GM18517 (cell line): Measurements from ENCODE around the gene C10orf90.

Experiments
- ATAC-seq: cut with Tn5 transposase; IDR thresholded peaks from one replicate; pipeline ENCODE4 v1.9.1; 2021; ENCODE audit warnings: mild to moderate bottlenecking, moderate library complexity; ENCODE audit not compliant: unreplicated experiment

Gene C10orf90

DNA sequence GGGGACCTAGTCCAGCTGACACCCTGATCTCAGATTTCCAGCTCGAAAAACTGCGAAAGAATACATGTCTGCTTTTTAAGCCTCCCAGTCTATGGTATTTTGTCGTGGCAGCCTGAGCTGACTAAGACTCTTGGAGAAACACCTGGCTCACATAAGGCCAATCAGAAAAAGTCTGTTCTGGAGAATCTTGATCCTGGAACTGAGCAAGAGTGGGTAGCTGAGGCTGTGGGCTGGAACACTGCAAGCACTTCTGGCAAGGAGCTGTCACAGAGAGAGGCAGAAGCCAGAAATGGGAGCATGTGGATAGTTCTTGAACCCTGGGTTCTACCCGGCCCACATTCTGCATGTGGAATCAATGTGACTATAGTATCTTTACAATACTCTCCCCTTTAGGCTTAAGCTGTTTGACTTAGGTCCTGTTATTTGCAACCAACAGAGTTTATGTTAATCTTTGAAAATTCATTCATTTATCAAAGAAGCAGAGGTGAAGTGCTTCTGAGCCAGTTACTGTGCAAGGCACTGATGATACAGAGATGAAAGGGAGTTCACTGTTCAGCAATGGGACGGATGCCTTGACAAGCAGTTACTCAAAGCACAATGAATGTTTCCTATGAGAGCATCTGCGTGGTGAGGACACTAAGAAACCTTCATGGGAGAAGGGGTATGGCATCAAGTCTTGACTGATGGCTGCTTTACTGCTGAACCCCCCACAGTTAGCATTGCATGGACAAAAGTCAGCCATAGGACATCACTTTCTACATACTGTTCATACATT, 4.4 kb upstream of the C10orf90 start:
- no peak for ATAC-seq

- no peak for ATAC-seq
Observed at GRCh38 chr10:126673565-126673964, 3.1 kb upstream of the C10orf90 start.

- ATAC-seq, result no peak
Observed at GRCh38 chr10:126671402-126671975, 996 bp upstream of the C10orf90 start.

GRCh38 chr10:126670895-126671261, 385 bp upstream of the C10orf90 start:
- ATAC-seq, result no peak

DNA sequence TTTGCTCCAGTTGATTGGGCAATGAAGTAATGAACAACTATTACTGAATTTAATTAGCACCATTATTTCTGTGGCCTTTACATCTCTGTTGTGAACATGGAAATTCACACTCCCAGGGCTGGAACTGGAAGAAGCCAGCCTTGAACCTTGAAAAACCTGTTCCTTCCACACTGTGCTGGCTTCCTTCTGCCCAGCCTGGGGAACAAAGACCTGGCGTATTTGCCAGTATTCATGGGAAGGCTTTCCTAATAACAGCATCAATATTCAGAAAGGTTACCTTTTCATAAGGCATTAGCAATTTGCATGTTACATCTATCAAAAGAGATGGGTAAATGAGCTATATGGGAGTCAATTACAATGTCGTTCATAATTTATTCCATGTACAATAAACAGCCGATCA, 1.3 kb downstream of the C10orf90 start:
- no peak for ATAC-seq

DNA sequence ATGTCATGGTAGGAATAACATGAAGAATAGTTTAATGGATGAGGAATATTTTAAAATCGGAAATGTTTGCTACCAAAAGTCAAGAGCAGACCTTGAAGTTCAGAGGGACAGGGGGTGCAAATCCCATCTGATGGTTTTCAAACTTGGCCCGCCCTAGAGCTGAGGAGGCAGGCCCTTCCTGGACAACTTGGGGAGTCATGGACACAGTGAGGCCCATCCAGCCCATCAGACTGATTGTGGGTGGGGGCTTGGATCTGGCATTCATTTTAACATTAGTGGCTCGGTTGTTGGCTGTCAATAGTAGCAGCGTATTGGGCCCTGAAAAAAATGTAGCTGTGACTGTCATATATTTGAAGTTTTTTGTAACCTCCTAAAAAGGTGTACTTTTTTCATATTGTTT, 2.0 kb downstream of the C10orf90 start:
- no peak for ATAC-seq

GRCh38 chr10:126667568-126667967, 2.9 kb downstream of the C10orf90 start:
- ATAC-seq, result no peak

DNA sequence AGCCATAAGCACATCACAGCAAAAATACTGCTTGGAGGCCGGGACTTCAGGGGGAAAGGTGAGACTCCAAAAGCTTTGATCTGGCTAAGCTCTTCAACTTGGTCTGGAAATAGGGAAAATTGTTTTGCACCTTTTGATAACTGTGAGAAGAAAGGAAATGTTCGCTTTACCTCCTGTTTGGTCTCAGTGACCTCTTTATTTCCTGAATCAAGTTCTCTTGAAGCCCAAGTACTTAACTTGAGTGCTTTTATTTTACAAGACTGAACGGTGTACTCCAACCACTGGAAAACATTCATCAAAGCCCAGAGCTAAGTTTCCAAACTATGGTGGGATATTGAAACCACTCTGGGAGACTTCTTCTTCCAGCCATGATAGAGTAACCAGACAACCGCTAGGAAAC, 5.3 kb downstream of the C10orf90 start:
- ATAC-seq, result no peak

GRCh38 chr10:126663880-126664279, 6.6 kb downstream of the C10orf90 start:
- no peak for ATAC-seq

- no peak for ATAC-seq
Observed at GRCh38 chr10:126663328-126663727, 7.2 kb downstream of the C10orf90 start.

DNA sequence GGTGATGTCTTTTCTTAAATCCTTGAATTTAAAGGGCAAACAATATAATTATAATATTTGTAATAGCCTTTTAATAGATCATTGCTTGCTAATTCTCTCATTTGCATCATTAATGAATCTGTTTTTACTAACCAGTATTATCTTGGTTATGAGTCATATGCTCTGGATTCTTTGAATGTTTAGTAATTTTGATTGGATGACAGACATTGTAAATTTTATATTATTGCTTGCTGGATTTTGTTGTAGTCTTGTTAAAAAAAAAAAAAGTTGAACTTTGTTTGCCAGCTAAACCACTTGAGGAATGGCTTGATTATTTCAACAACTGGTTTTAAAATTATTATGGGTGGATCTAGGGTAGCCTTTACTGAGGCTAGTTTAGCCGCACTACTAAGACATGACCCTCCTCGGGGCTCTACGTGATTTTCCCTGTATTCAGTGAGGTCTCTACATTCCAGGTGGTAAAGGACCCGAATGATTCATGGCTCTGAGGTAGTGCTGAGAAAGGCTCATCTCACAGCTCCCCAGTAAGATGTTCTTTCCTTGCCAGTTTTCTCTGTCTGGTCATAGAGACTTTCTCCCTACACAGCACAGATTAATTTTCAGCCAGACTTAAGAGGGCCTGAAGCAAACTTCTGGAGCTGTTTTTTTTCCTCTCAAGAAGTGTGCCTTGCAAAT, 8.5 kb downstream of the C10orf90 start:
- ATAC-seq, result no peak

GRCh38 chr10:126661356-126661755, 9.1 kb downstream of the C10orf90 start:
- ATAC-seq, result no peak

DNA sequence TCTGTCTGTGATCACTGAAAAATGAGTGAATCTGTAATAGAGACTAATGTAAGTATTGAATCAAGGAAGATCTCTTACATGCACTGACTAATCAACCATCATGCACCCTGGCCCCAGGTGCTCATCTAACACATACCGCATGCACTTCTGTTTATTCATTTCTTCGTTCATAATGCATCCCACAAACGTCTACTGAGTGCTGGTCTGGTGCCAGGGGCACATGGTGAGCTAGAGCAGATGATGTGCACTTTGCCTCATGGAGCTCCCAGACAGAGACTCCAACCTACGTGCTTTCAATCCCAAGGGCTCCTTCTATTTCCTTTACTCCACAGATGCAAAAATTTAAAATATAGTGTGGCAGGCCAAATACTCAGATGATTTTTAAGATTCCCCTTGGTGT, 10.7 kb downstream of the C10orf90 start:
- ATAC-seq, result no peak

GRCh38 chr10:126658928-126659327, 11.6 kb downstream of the C10orf90 start:
- ATAC-seq, result no peak

DNA sequence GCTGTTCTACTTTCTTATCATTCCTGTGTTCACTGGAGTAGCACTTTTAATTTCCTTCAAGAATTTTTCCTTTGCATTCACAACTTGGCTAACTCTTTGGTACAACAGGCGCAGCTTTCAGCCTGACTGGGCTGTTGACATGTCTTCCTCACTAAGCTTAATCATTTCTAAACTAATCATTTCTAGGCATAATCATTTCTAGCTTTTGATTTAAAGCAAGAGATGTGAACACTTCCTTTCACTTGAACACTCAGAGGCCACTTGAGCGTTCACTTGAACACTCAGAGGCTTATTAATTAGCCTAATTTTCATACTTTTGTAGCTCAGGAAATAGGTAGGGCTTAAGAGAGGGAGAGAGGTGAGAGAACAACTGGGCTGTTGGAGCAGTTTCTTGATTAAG, 15.9 kb downstream of the C10orf90 start:
- no peak for ATAC-seq

DNA sequence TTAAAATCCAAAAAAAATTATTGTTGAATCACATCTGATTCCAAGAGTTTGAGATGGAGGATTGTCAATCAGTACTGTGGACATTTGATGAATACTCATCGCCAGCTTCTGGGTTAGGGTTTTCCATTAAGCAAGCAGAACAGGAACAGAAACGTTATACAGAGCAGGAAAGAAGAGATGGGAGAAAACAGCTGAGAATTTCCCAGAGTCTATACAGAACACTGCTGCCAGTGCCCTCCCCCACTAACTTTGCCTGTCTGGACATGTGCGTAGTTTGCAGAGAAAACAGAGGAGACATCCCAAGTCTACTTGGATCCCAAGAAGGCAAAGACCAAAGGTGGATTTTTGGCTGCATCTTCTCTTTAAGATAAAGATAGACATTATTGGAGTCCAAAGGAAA, 19.0 kb downstream of the C10orf90 start:
- no peak for ATAC-seq

- ATAC-seq, result no peak
Observed at GRCh38 chr10:126650161-126650560, 20.3 kb downstream of the C10orf90 start.

GRCh38 chr10:126647116-126647515, 23.4 kb downstream of the C10orf90 start:
- no peak for ATAC-seq

- no peak for ATAC-seq
Observed at GRCh38 chr10:126646110-126646509, 24.4 kb downstream of the C10orf90 start.

- no peak for ATAC-seq
Observed at GRCh38 chr10:126640401-126640800, 30.1 kb downstream of the C10orf90 start.

- no peak for ATAC-seq
Observed at GRCh38 chr10:126639084-126639483, 31.4 kb downstream of the C10orf90 start.

GRCh38 chr10:126638542-126638941, 32.0 kb downstream of the C10orf90 start:
- ATAC-seq, result no peak
